ENCODE results near the gene ADAMTS18. TPM values are rescaled to one million over a fixed set of nuclear protein-coding genes. Genes with fewer than 3 reads are reported as not detected.

Gene ADAMTS18
- total RNA-seq, 1 donor from 2014 or later = 0.98 TPM

DNA sequence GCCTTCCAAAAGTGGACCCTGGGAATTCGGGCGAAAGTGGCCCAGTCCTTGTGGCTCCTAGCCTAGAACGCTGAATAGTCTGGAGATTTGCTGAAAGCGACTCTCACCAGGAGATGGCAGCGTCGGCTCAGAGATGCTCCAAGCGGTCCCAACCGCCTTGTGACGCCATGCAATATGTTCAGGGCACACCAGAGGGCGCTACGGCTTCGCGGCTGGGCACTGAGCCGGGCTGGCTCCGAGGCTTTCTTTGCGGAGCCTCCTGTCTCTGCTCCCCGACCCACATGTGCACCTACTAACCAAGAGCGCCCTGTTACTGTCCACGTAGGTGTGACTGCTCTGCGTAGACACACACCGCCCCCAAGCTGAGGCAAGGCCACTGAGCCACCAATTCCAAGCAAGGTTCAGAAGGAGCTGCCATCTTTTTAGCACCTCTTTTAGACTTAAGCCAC, 198.7 kb downstream of the ADAMTS18 start:
- peak overlapping the region; percentile 39 for H3K4me3 ChIP-seq (ENCODE audit: low read depth, low read length)
- TF ChIP-seq, protein P1, sequence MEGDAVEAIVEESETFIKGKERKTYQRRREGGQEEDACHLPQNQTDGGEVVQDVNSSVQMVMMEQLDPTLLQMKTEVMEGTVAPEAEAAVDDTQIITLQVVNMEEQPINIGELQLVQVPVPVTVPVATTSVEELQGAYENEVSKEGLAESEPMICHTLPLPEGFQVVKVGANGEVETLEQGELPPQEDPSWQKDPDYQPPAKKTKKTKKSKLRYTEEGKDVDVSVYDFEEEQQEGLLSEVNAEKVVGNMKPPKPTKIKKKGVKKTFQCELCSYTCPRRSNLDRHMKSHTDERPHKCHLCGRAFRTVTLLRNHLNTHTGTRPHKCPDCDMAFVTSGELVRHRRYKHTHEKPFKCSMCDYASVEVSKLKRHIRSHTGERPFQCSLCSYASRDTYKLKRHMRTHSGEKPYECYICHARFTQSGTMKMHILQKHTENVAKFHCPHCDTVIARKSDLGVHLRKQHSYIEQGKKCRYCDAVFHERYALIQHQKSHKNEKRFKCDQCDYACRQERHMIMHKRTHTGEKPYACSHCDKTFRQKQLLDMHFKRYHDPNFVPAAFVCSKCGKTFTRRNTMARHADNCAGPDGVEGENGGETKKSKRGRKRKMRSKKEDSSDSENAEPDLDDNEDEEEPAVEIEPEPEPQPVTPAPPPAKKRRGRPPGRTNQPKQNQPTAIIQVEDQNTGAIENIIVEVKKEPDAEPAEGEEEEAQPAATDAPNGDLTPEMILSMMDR (conservative IDR thresholded peaks at IDR 0.05; ENCODE audit: low read depth, low read length) = peak; percentile 100
- DNase-seq (ENCODE audit: low read depth) = no peak

DNA sequence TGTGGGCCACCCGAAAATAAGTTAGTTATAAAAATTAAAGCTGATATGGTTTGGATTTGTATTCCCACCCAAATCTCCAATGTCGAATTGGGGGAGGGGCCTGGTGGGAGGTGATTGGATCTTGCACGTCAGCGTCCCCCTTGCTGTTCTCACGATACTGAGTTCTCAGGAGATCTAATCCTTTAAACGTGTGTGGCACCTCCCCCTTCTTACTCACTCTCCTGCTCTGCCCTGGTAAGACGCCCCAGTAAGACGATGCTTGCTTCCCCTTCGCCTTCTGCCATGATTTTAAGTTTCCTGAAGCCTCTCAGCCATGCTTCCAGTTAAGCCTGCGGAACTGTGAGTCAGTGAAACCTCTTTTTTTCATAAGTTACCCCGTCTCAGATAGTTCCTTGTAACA, 200.2 kb downstream of the ADAMTS18 start:
- peak overlapping the region; percentile 10 for H3K4me3 ChIP-seq (ENCODE audit: low read depth, low read length)
- no peak for DNase-seq (ENCODE audit: low read depth)
- TF ChIP-seq, protein P1 (conservative IDR thresholded peaks at IDR 0.05; ENCODE audit: low read depth, low read length) = no peak

DNA sequence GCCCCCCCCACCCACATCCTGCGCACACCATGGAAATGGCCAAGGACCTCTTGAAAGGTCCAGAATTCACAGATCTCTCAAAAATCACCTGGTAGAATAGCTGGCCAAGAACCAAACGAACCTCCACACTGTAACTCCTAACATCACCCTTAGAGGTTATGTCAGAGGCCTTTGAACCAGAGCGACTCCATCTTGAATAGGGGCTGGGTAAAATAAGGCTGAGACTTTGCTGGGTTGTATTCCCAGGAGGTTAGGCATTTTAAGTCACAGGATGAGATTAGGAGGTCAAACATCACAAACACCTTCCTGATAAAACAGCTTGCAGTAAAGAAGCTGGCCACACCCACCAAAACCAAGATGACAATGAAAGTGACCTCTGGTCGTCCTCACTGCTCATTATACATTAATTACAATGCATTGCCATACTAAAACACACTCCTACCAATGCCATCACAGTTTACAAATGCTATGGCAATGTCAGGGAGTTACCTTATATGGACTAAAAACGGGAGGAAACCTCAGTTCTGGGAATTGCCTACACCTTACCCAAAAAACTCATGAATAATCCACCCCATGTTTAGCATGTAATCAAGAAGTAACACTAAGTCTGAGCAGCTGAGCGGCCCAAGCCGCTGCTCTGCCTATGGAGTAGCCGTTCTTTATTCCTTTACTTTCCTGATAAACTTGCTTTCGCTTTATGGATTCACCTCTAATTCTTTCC, 200.9 kb downstream of the ADAMTS18 start:
- TF ChIP-seq, protein P1 (conservative IDR thresholded peaks at IDR 0.05; ENCODE audit: low read depth, low read length) = no peak
- no peak for DNase-seq (ENCODE audit: low read depth)
- H3K4me3 ChIP-seq (ENCODE audit: low read depth, low read length) = no peak overlapping the region

Other genes starting within 250 kb of the ADAMTS18 start
- 19.3 and 30.8 TPM in 2 replicates for gene MON1B, start 243.8 kb downstream of the ADAMTS18 start, total RNA-seq
- gene SYCE1L, start 235.6 kb downstream of the ADAMTS18 start, total RNA-seq = 2.4 and 10.7 TPM in 2 replicates

All from epithelial cell of proximal tubule (primary cell).